Stimulated activated naive CD8-positive, alpha-beta T cell treated with anti-CD3 and anti-CD28 coated beads, Interleukin-15, Interleukin-2, amounts not matched to agents 100 ng/mL and 50 ng/mL, for 24 hours (primary cell): Measurements from ENCODE around the gene MYOG.
A peak's percentile ranks its signal among the peaks of the same experiment; 100 is the strongest.

Experiments used
- H3K27ac Mint-ChIP-seq: one replicate; pipeline ENCODE4 v1.8.0; 2021; ENCODE audit warnings: mild to moderate bottlenecking, mixed read lengths
- H3K27me3 Mint-ChIP-seq: one replicate; pipeline ENCODE4 v1.8.0; 2021; ENCODE audit warnings: mixed read lengths
- H3K36me3 Mint-ChIP-seq: one replicate; pipeline ENCODE4 v1.8.0; 2021; ENCODE audit warnings: low read depth, mixed read lengths
- H3K4me1 Mint-ChIP-seq: one replicate; pipeline ENCODE4 v1.8.0; 2021; ENCODE audit warnings: low read depth, mixed read lengths
- H3K4me3 Mint-ChIP-seq: one replicate; pipeline ENCODE4 v1.8.0; 2021; ENCODE audit warnings: mild to moderate bottlenecking, mixed read lengths
- H3K9me3 Mint-ChIP-seq: one replicate; pipeline ENCODE4 v1.8.0; 2021; ENCODE audit warnings: mixed read lengths

Gene MYOG

GRCh38 chr1:203100516-203100869 is 14.7 kb upstream of the MYOG start:
- no peaks in the 10 kb centered on the region for H3K36me3 Mint-ChIP-seq
- no peaks in the 10 kb centered on the region for H3K4me1 Mint-ChIP-seq
- peaks cover 12% of the 10 kb centered on the region for H3K9me3 Mint-ChIP-seq
- peaks cover 23% of the 10 kb centered on the region for H3K27me3 Mint-ChIP-seq
- H3K4me3 Mint-ChIP-seq = no peak overlapping the region
- no peak overlapping the region for H3K27ac Mint-ChIP-seq

- Mint-ChIP-seq H3K4me1 (no peaks in the 10 kb centered on the region), H3K4me3 (no peak overlapping the region), H3K9me3 (peaks cover 18% of the 10 kb centered on the region), H3K36me3 (peaks cover 3% of the 10 kb centered on the region), H3K27ac (no peak overlapping the region), H3K27me3 (peaks cover 23% of the 10 kb centered on the region)
Observed at GRCh38 chr1:203099805-203100515, 14.1 kb upstream of the MYOG start.

GRCh38 chr1:203098914-203099520 is 13.2 kb upstream of the MYOG start:
- Mint-ChIP-seq H3K27me3 (peaks cover 29% of the 10 kb centered on the region), H3K9me3 (peaks cover 25% of the 10 kb centered on the region), H3K4me1 (no peaks in the 10 kb centered on the region), H3K27ac (peak overlapping the region; percentile 7), H3K36me3 (peaks cover 11% of the 10 kb centered on the region), H3K4me3 (no peak overlapping the region)

GRCh38 chr1:203098445-203098844 is 12.6 kb upstream of the MYOG start:
- no peak overlapping the region for H3K27ac Mint-ChIP-seq
- no peak overlapping the region for H3K4me3 Mint-ChIP-seq
- peaks cover 29% of the 10 kb centered on the region for H3K27me3 Mint-ChIP-seq
- peaks cover 25% of the 10 kb centered on the region for H3K9me3 Mint-ChIP-seq
- H3K36me3 Mint-ChIP-seq = peaks cover 11% of the 10 kb centered on the region
- H3K4me1 Mint-ChIP-seq = no peaks in the 10 kb centered on the region

- Mint-ChIP-seq H3K27me3 (peaks cover 39% of the 10 kb centered on the region), H3K27ac (no peak overlapping the region), H3K4me1 (no peaks in the 10 kb centered on the region), H3K36me3 (peaks cover 11% of the 10 kb centered on the region), H3K9me3 (peaks cover 28% of the 10 kb centered on the region), H3K4me3 (no peak overlapping the region)
Observed at GRCh38 chr1:203097001-203097400, 11.2 kb upstream of the MYOG start.

GRCh38 chr1:203096566-203096965 is 10.8 kb upstream of the MYOG start:
- Mint-ChIP-seq H3K9me3 (peaks cover 28% of the 10 kb centered on the region), H3K36me3 (peaks cover 11% of the 10 kb centered on the region), H3K27ac (no peak overlapping the region), H3K27me3 (peaks cover 39% of the 10 kb centered on the region), H3K4me3 (no peak overlapping the region), H3K4me1 (no peaks in the 10 kb centered on the region)

- peaks cover 11% of the 10 kb centered on the region for H3K36me3 Mint-ChIP-seq
- no peak overlapping the region for H3K27ac Mint-ChIP-seq
- peaks cover 28% of the 10 kb centered on the region for H3K9me3 Mint-ChIP-seq
- H3K4me3 Mint-ChIP-seq = no peak overlapping the region
- peaks cover 39% of the 10 kb centered on the region for H3K27me3 Mint-ChIP-seq
- no peaks in the 10 kb centered on the region for H3K4me1 Mint-ChIP-seq
Observed at GRCh38 chr1:203095061-203095690, 9.4 kb upstream of the MYOG start.

GRCh38 chr1:203093754-203094410 is 8.1 kb upstream of the MYOG start:
- peaks cover 11% of the 10 kb centered on the region for H3K36me3 Mint-ChIP-seq
- peaks cover 39% of the 10 kb centered on the region for H3K27me3 Mint-ChIP-seq
- no peaks in the 10 kb centered on the region for H3K4me1 Mint-ChIP-seq
- no peak overlapping the region for H3K27ac Mint-ChIP-seq
- H3K9me3 Mint-ChIP-seq = peaks cover 28% of the 10 kb centered on the region
- no peak overlapping the region for H3K4me3 Mint-ChIP-seq

GRCh38 chr1:203091761-203092330 is 6.0 kb upstream of the MYOG start:
- Mint-ChIP-seq H3K4me1 (no peaks in the 10 kb centered on the region), H3K9me3 (peaks cover 25% of the 10 kb centered on the region), H3K36me3 (peaks cover 11% of the 10 kb centered on the region), H3K4me3 (no peak overlapping the region), H3K27ac (no peak overlapping the region), H3K27me3 (peaks cover 45% of the 10 kb centered on the region)

- no peaks in the 10 kb centered on the region for H3K4me1 Mint-ChIP-seq
- H3K27me3 Mint-ChIP-seq = peaks cover 43% of the 10 kb centered on the region
- H3K4me3 Mint-ChIP-seq = no peak overlapping the region
- H3K27ac Mint-ChIP-seq = no peak overlapping the region
- peaks cover 11% of the 10 kb centered on the region for H3K36me3 Mint-ChIP-seq
- H3K9me3 Mint-ChIP-seq = peaks cover 23% of the 10 kb centered on the region
Observed at GRCh38 chr1:203091199-203091477, 5.3 kb upstream of the MYOG start.

- H3K36me3 Mint-ChIP-seq = peaks cover 11% of the 10 kb centered on the region
- H3K9me3 Mint-ChIP-seq = peaks cover 17% of the 10 kb centered on the region
- H3K27me3 Mint-ChIP-seq = peaks cover 38% of the 10 kb centered on the region
- H3K27ac Mint-ChIP-seq = no peak overlapping the region
- no peaks in the 10 kb centered on the region for H3K4me1 Mint-ChIP-seq
- H3K4me3 Mint-ChIP-seq = no peak overlapping the region
Observed at GRCh38 chr1:203090421-203091198, 4.8 kb upstream of the MYOG start.

GRCh38 chr1:203089651-203090045 is 3.8 kb upstream of the MYOG start:
- Mint-ChIP-seq H3K27me3 (peaks cover 29% of the 10 kb centered on the region), H3K27ac (no peak overlapping the region), H3K4me3 (no peak overlapping the region), H3K9me3 (peaks cover 8% of the 10 kb centered on the region), H3K4me1 (no peaks in the 10 kb centered on the region), H3K36me3 (peaks cover 4% of the 10 kb centered on the region)

- Mint-ChIP-seq H3K27me3 (peaks cover 25% of the 10 kb centered on the region), H3K4me1 (no peaks in the 10 kb centered on the region), H3K9me3 (peaks cover 3% of the 10 kb centered on the region), H3K36me3 (no peaks in the 10 kb centered on the region), H3K27ac (no peak overlapping the region), H3K4me3 (no peak overlapping the region)
Observed at GRCh38 chr1:203089001-203089650, 3.3 kb upstream of the MYOG start.

GRCh38 chr1:203088441-203088840 is 2.6 kb upstream of the MYOG start:
- no peaks in the 10 kb centered on the region for H3K4me1 Mint-ChIP-seq
- H3K27me3 Mint-ChIP-seq = peaks cover 25% of the 10 kb centered on the region
- no peak overlapping the region for H3K27ac Mint-ChIP-seq

More at GRCh38 chr1:203088441-203088840, 2.6 kb upstream of the MYOG start:
- H3K9me3 Mint-ChIP-seq = peaks cover 3% of the 10 kb centered on the region
- H3K36me3 Mint-ChIP-seq = no peaks in the 10 kb centered on the region
- no peak overlapping the region for H3K4me3 Mint-ChIP-seq
